Measurements from ENCODE around the gene SCN2A. TPM values are rescaled to one million over a fixed set of nuclear protein-coding genes. Genes with fewer than 3 reads are reported as not detected.

SCN2A gene
- total and polyA plus RNA-seq, 9 of the 15 experiments (the other 6 are each of a cell fraction or from before 2014, with no cell fraction given) = 0.08 to 0.69 (median 0.31) TPM; not detected in 1

DNA sequence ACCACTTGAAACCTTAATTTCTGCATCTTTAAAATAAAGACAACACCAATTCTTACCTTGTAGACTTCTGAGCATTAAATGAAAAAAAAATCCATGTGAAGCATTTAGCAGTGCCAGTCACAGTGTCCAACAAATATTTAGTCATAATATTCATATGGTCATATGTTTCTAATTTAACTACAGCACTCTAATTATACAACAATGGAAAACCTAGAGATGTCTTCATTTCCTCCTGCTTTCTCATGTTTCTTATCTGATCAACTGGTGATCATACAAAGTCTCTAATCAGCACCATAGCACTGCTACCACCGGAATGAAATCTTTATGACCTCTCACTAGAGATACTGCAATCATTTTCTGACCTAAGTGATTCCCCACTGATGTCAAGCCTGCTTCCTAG lies 25.1 kb upstream of the SCN2A start:
- Histone ChIP-seq H3K79me2 (ENCODE audit: control insufficient read depth, insufficient read depth, low read length) (no peaks in the 10 kb centered on the region), H3K9me1 (ENCODE audit: control insufficient read depth, insufficient read depth, low read length) (no peaks in the 10 kb centered on the region), H3K27me3 (ENCODE audit: control insufficient read depth in 2 of 2, insufficient read depth in 2 of 2, low read length in 2 of 2) (no peaks in the 10 kb centered on the region), H2AFZ (ENCODE audit: low read depth, low read length) (no peak overlapping the region), H3K9me3 (replicated peaks; ENCODE audit: control insufficient read depth, insufficient read depth, low read depth, low read length) (no peaks in the 10 kb centered on the region), H3K27ac (ENCODE audit: extremely low read depth, low read depth, low read length) (no peak overlapping the region), H3K4me2 (ENCODE audit: insufficient read depth, low read length) (no peak overlapping the region), H3K4me1 (replicated peaks in 1 of 2; ENCODE audit: control insufficient read depth in 2 of 2, insufficient read depth in 2 of 2, low read length in 2 of 2) (no peaks in the 10 kb centered on the region), H3K4me3 (no peak overlapping the region), H4K20me1 (replicated peaks; ENCODE audit: control insufficient read depth, insufficient read depth, low read length) (no peaks in the 10 kb centered on the region), H3K36me3 (ENCODE audit: control insufficient read depth, insufficient read depth, low read length) (no peaks in the 10 kb centered on the region), H3K9ac (ENCODE audit: insufficient read depth in 1 of 2, low read depth in 2 of 2, low read length in 2 of 2) (no peak overlapping the region)
- DNase-seq (ENCODE audit: extremely low read depth in 1 of 4, low spot score in 3 of 4) = no peak
- CTCF ChIA-PET (ENCODE audit: low intra/inter-chr PET ratio) = no interaction called here
- 0% methylated on average over 1 of the region's 1 CpG for WGBS (ENCODE audit: insufficient coverage, low coverage, missing lambda C conversion rate)
- POLR2A ChIA-PET = no interaction called here
- in situ Hi-C loops (cut with MboI) = no loop called here
- no TSS peak for BruUV-seq (replicated peaks)
- intact Hi-C loops (cut with micrococcal nuclease) = no loop called here
- no peak for ATAC-seq
- FAIRE-seq = no peak
- TF ChIP-seq, protein P1, sequence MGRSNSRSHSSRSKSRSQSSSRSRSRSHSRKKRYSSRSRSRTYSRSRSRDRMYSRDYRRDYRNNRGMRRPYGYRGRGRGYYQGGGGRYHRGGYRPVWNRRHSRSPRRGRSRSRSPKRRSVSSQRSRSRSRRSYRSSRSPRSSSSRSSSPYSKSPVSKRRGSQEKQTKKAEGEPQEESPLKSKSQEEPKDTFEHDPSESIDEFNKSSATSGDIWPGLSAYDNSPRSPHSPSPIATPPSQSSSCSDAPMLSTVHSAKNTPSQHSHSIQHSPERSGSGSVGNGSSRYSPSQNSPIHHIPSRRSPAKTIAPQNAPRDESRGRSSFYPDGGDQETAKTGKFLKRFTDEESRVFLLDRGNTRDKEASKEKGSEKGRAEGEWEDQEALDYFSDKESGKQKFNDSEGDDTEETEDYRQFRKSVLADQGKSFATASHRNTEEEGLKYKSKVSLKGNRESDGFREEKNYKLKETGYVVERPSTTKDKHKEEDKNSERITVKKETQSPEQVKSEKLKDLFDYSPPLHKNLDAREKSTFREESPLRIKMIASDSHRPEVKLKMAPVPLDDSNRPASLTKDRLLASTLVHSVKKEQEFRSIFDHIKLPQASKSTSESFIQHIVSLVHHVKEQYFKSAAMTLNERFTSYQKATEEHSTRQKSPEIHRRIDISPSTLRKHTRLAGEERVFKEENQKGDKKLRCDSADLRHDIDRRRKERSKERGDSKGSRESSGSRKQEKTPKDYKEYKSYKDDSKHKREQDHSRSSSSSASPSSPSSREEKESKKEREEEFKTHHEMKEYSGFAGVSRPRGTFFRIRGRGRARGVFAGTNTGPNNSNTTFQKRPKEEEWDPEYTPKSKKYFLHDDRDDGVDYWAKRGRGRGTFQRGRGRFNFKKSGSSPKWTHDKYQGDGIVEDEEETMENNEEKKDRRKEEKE (IDR thresholded peaks at IDR 0.05; ENCODE audit: borderline replicate concordance in 1 of 2, control insufficient read depth in 1 of 2, low read depth in 2 of 2, low read length in 1 of 2) = no peak

DNA sequence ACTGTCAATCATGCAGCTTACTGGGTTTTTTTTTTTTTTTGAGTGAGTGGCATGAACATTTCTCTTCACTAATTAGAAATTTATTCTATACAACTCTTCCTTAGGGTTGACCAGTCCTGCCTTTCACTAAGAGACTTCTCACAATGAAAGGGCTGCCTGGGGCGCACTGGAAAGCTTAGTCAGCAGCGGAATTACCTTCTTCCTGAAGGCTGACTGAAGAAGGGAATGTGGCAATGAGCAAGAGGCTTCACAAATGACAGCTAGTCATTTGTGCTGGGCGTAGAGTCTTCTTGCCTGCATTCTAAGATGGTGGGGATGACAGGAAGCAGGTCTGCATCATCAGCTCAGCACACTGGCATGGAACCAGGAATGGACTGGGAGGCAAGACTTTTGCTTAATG lies 19.7 kb upstream of the SCN2A start:
- Histone ChIP-seq H3K4me3 (no peak overlapping the region), H2AFZ (ENCODE audit: low read depth, low read length) (no peak overlapping the region), H3K9me1 (ENCODE audit: control insufficient read depth, insufficient read depth, low read length) (no peaks in the 10 kb centered on the region), H3K9me3 (replicated peaks; ENCODE audit: control insufficient read depth, insufficient read depth, low read depth, low read length) (no peaks in the 10 kb centered on the region), H3K79me2 (ENCODE audit: control insufficient read depth, insufficient read depth, low read length) (no peaks in the 10 kb centered on the region), H3K4me2 (ENCODE audit: insufficient read depth, low read length) (no peak overlapping the region), H4K20me1 (replicated peaks; ENCODE audit: control insufficient read depth, insufficient read depth, low read length) (no peaks in the 10 kb centered on the region), H3K4me1 (replicated peaks in 1 of 2; ENCODE audit: control insufficient read depth in 2 of 2, insufficient read depth in 2 of 2, low read length in 2 of 2) (no peaks in the 10 kb centered on the region), H3K36me3 (ENCODE audit: control insufficient read depth, insufficient read depth, low read length) (no peaks in the 10 kb centered on the region), H3K27me3 (ENCODE audit: control insufficient read depth in 2 of 2, insufficient read depth in 2 of 2, low read length in 2 of 2) (no peaks in the 10 kb centered on the region), H3K9ac (ENCODE audit: insufficient read depth in 1 of 2, low read depth in 2 of 2, low read length in 2 of 2) (no peak overlapping the region), H3K27ac (ENCODE audit: extremely low read depth, low read depth, low read length) (no peak overlapping the region)
- intact Hi-C loops (cut with micrococcal nuclease) (no loop called here), in situ Hi-C loops (cut with MboI) (no loop called here)
- FAIRE-seq (no peak), DNase-seq (ENCODE audit: extremely low read depth in 1 of 4, low spot score in 3 of 4) (no peak), ATAC-seq (no peak)
- ChIA-PET CTCF (ENCODE audit: low intra/inter-chr PET ratio) (no interaction called here), POLR2A (no interaction called here)
- WGBS (ENCODE audit: insufficient coverage, low coverage, missing lambda C conversion rate) = 5% methylated on average over 3 of the region's 3 CpGs
- BruUV-seq (replicated peaks) = no TSS peak
- TF ChIP-seq MCM3 (IDR thresholded peaks at IDR 0.05) (no peak), ZFX (CRISPR knock-in tag; IDR thresholded peaks at IDR 0.05) (no peak), NCOA1 (IDR thresholded peaks at IDR 0.05; ENCODE audit: low read depth) (no peak), ETS2 (tag; IDR thresholded peaks at IDR 0.05; ENCODE audit: borderline replicate concordance, poor library complexity, severe bottlenecking) (no peak)
- TF ChIP-seq, protein P2, sequence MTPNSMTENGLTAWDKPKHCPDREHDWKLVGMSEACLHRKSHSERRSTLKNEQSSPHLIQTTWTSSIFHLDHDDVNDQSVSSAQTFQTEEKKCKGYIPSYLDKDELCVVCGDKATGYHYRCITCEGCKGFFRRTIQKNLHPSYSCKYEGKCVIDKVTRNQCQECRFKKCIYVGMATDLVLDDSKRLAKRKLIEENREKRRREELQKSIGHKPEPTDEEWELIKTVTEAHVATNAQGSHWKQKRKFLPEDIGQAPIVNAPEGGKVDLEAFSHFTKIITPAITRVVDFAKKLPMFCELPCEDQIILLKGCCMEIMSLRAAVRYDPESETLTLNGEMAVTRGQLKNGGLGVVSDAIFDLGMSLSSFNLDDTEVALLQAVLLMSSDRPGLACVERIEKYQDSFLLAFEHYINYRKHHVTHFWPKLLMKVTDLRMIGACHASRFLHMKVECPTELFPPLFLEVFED (CRISPR knock-in tag; conservative IDR thresholded peaks at IDR 0.05) = no peak
- TF ChIP-seq, protein P3, sequence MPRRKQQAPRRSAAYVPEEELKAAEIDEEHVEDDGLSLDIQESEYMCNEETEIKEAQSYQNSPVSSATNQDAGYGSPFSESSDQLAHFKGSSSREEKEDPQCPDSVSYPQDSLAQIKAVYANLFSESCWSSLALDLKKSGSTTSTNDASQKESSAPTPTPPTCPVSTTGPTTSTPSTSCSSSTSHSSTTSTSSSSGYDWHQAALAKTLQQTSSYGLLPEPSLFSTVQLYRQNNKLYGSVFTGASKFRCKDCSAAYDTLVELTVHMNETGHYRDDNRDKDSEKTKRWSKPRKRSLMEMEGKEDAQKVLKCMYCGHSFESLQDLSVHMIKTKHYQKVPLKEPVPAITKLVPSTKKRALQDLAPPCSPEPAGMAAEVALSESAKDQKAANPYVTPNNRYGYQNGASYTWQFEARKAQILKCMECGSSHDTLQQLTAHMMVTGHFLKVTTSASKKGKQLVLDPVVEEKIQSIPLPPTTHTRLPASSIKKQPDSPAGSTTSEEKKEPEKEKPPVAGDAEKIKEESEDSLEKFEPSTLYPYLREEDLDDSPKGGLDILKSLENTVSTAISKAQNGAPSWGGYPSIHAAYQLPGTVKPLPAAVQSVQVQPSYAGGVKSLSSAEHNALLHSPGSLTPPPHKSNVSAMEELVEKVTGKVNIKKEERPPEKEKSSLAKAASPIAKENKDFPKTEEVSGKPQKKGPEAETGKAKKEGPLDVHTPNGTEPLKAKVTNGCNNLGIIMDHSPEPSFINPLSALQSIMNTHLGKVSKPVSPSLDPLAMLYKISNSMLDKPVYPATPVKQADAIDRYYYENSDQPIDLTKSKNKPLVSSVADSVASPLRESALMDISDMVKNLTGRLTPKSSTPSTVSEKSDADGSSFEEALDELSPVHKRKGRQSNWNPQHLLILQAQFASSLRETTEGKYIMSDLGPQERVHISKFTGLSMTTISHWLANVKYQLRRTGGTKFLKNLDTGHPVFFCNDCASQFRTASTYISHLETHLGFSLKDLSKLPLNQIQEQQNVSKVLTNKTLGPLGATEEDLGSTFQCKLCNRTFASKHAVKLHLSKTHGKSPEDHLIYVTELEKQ (CRISPR knock-in tag; IDR thresholded peaks at IDR 0.05) = no peak
